Spinal cord (tissue), 10 donors: ENCODE measurements around the gene MNX1. TPM values are rescaled to one million over a fixed set of nuclear protein-coding genes. Genes with fewer than 3 reads are reported as not detected.

Source experiments
- DNase-seq, 6 donors: peaks; one replicate each; pipeline versions ENCODE4 v3.0.0 to v3.0.0-alpha.2; 2013 to 2015; ENCODE audit warnings: low spot score in 6 of 6, low read depth in 4 of 6
- H3K27ac ChIP-seq: one replicate; pipeline ENCODE4 v1.5.1; 2013; ENCODE audit warnings: low read depth, low read length, control low read depth
- H3K27me3 ChIP-seq: one replicate; pipeline ENCODE4 v1.6.1; 2013; ENCODE audit warnings: low read length; ENCODE audit not compliant: control insufficient read depth, insufficient read depth
- H3K36me3 ChIP-seq: one replicate; pipeline ENCODE4 v1.6.1; 2013; ENCODE audit warnings: low read length; ENCODE audit not compliant: control insufficient read depth, insufficient read depth
- H3K4me1 ChIP-seq: one replicate; pipeline ENCODE4 v1.6.1; 2013; ENCODE audit warnings: low read length; ENCODE audit not compliant: control insufficient read depth, insufficient read depth
- H3K4me3 ChIP-seq: one replicate; pipeline ENCODE4 v1.5.1; 2013; ENCODE audit warnings: low read depth, low read length, control low read depth
- H3K9me3 ChIP-seq: one replicate; pipeline ENCODE4 v1.6.1; 2013; ENCODE audit warnings: low read length; ENCODE audit not compliant: control insufficient read depth, insufficient read depth
- WGBS: methylation state at CpG from one replicate; pipeline ENCODE4 v1.1.5; 2013; ENCODE audit warnings: missing lambda C conversion rate; ENCODE audit not compliant: insufficient coverage; 5-methylcytosine and 5-hydroxymethylcytosine counted together
- polyA plus RNA-seq, 2 donors: library from polyadenylated mRNA; unstranded; fragments of 120-200 nt; gene quantifications; one replicate each; pipeline ENCODE4 v1.2.1, GENCODE V29; 2013; ENCODE audit not compliant: insufficient read length in 2 of 2
- total RNA-seq, 2 donors: library from RNA; depleted of rRNA in 1 of 2; stranded (reverse); fragments of 120-200 nt in 1 of 2; fragments of >200 nt in 1 of 2; gene quantifications; one replicate each; pipeline versions ENCODE4 v1.2.3 to v1.2.4, GENCODE V29; 2013 to 2014
- donor health status: healthy.

Gene MNX1
- total and polyA plus RNA-seq, 4 donors, result 0.72 to 7.0 (median 2.3) TPM

GRCh38 chr7:157035302-157035701 is 24.8 kb upstream of the MNX1 start:
- no peak for DNase-seq
- 97% methylated on average over 6 of the region's 8 CpGs for WGBS
- Histone ChIP-seq H3K4me1 (no peaks in the 10 kb centered on the region), H3K4me3 (no peak overlapping the region), H3K9me3 (no peaks in the 10 kb centered on the region), H3K27ac (no peak overlapping the region), H3K36me3 (no peaks in the 10 kb centered on the region), H3K27me3 (peaks cover 2% of the 10 kb centered on the region)

DNA sequence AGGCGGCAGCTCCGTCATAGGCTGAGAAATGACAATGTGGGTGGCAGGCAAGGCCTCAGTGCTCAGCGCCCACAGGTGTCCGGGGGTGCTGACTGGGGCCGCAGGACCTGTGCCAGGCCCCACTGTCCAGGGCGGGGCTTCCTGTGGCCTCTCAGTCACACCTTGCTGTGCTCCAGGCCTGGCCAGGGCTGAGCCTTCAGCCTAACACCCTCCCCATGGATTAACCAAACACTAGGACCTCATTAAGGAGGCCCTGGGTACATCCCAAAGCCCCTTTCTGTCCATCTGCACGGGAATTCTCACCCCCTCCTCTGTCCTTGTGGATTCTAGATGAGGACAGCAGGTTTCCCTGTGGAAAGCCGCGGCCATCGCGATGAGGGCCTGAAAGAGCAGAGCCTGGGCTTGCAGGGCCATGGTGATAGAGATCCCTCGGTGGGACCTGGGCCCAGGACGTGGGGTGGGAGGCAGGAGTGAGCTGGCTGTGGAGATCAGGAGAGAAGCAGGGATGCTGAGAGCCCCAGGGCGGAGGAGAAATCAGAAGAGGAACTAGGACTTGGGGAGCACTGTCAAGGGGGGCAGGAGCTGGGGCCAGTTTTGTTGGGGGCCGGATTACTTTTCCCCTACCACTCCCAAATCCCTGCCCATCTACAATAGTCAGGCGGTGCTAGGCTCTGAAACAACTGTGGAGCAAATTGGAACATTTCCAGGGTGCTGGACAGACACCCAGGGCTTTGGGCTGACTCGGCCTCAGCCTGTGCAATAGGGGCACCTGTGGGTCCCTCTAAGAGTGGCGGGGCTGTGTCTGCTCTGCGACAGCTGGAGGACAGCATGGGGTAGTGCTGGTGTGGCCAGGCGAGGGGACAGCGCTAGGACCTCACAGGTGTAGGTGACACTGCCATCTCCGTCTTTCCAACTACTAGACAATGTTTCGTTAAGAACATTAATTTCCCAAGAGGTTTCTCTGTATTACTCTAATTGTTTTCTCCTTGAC is 23.3 kb upstream of the MNX1 start:
- no peak overlapping the region for H3K4me3 ChIP-seq

DNA sequence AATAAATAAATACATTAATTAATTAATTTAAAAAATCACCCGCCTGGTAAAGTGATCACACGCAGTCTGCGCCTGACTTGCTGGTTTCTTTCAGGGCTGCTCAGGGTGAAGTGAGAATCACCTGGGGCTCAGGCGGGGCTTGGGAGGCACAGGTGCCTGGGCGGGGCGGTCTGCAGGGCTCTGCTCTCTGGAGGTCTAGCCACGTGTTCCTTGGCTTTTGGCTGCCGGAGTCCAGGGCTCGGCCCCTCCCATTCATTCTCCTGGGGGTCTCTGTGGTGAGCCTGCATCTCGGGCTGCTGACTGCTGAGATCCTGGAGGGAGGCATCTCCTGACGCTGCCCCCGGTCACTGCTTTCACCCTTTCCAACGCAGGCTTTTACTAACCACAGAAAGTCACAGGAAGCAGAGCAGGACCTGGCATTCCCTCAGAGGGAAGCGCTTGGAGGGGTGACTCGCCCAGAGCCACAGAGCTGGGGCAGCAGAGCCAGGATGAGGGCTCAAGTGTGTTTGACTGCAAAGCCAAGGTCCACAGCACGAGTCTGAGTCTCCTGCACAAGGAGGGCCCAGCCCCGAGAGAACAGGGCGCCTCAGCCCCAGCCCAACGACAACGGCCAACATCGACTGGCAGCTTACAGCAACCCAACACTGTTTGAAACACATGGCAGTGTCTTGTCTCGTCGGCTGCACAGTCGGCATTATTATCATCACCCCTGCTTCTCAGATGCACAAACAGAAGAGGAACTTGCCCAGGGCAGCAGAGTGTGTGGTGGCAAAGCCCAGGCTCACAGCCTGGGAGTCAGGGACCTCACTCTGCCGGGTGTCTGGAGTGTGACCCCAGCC is 22.4 kb upstream of the MNX1 start:
- Histone ChIP-seq H3K9me3 (no peaks in the 10 kb centered on the region), H3K36me3 (no peaks in the 10 kb centered on the region), H3K27me3 (peaks cover 7% of the 10 kb centered on the region), H3K4me1 (no peaks in the 10 kb centered on the region), H3K4me3 (no peak overlapping the region), H3K27ac (no peak overlapping the region)
- 56% methylated on average over 21 of the region's 25 CpGs for WGBS
- DNase-seq, result no peak

More for the DNA sequence above, 23.3 kb upstream of the MNX1 start:
- Histone ChIP-seq H3K27ac (no peak overlapping the region), H3K4me1 (no peaks in the 10 kb centered on the region), H3K27me3 (peaks cover 4% of the 10 kb centered on the region), H3K9me3 (no peaks in the 10 kb centered on the region), H3K36me3 (no peaks in the 10 kb centered on the region)
- DNase-seq, result no peak
- 87% methylated on average over 16 of the region's 23 CpGs for WGBS

GRCh38 chr7:157032128-157032527 is 21.7 kb upstream of the MNX1 start:
- H3K4me1 ChIP-seq, result no peaks in the 10 kb centered on the region
- H3K27me3 ChIP-seq, result peaks cover 13% of the 10 kb centered on the region
- no peaks in the 10 kb centered on the region for H3K36me3 ChIP-seq
- 100% methylated on average over 2 of the region's 4 CpGs for WGBS
- H3K9me3 ChIP-seq, result no peaks in the 10 kb centered on the region
- H3K4me3 ChIP-seq, result no peak overlapping the region
- no peak for DNase-seq
- H3K27ac ChIP-seq, result no peak overlapping the region

GRCh38 chr7:157028199-157028903 is 17.9 kb upstream of the MNX1 start:
- no peak overlapping the region for H3K27ac ChIP-seq
- H3K4me3 ChIP-seq, result no peak overlapping the region
- H3K27me3 ChIP-seq, result peaks cover 42% of the 10 kb centered on the region
- WGBS, result 78% methylated on average over 11 of the region's 16 CpGs
- no peaks in the 10 kb centered on the region for H3K9me3 ChIP-seq
- no peak for DNase-seq
- no peaks in the 10 kb centered on the region for H3K36me3 ChIP-seq
- no peaks in the 10 kb centered on the region for H3K4me1 ChIP-seq

- H3K4me1 ChIP-seq, result no peaks in the 10 kb centered on the region
- 100% methylated on average over 3 of the region's 11 CpGs for WGBS
- no peaks in the 10 kb centered on the region for H3K36me3 ChIP-seq
- no peak overlapping the region for H3K4me3 ChIP-seq
- peaks cover 48% of the 10 kb centered on the region for H3K27me3 ChIP-seq
- DNase-seq, result no peak
- H3K27ac ChIP-seq, result no peak overlapping the region
- no peaks in the 10 kb centered on the region for H3K9me3 ChIP-seq
These were observed 17.2 kb upstream of the MNX1 start for GRCh38 chr7:157027568-157028198.

DNA sequence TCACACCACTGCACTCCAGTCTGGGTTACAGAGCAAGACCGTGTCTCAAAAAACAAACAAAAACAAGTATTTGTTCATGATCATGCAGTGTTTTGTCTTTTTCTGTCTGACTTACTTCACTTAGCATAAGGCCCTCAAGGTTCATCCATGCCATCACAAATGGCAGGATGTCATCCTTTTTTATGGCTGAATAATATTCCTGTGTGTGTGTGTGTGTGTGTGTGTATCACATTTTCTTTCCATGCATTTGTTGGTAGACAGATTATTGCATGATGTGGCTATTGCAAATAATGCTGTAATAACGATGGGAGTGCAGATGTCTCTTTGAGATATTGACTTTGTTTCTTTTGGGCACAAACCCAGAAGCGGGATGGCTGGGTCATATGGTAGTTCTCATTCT is 14.3 kb upstream of the MNX1 start:
- Histone ChIP-seq H3K9me3 (no peaks in the 10 kb centered on the region), H3K27ac (no peak overlapping the region), H3K4me1 (peaks cover 11% of the 10 kb centered on the region), H3K4me3 (no peak overlapping the region), H3K27me3 (peaks cover 76% of the 10 kb centered on the region), H3K36me3 (no peaks in the 10 kb centered on the region)
- no peak for DNase-seq
- WGBS, result 78% methylated on average over 1 of the region's 3 CpGs

DNA sequence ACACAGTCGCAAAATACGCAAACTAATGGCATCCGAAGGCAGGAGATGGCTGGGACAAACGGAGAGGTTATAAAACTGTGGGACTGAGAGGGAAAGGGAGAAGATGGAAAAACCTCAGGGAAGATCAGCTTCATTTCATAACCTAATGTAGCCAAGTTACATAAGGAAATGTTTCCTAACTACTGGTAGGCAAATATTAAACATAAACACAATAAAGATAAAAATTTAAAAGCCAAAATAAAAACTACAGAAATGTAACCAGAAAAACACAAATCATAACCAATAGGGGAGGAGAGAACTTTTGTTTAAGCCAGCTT is 13.1 kb upstream of the MNX1 start:
- peaks cover 1% of the 10 kb centered on the region for H3K9me3 ChIP-seq
- no peak for DNase-seq
- peaks cover 19% of the 10 kb centered on the region for H3K4me1 ChIP-seq
- no peak overlapping the region for H3K4me3 ChIP-seq
- H3K27ac ChIP-seq, result no peak overlapping the region
- H3K36me3 ChIP-seq, result no peaks in the 10 kb centered on the region
- WGBS, result no CpG with 5 or more reads among the region's 4 CpGs
- H3K27me3 ChIP-seq, result peaks cover 85% of the 10 kb centered on the region
